Adipocyte (in vitro differentiated cells): ENCODE results near the gene SLAMF1.

Source experiments
- DNase-seq: peaks from one replicate; pipeline ENCODE4 v3.0.0-alpha.2; 2015; ENCODE audit warnings: low read depth
- H3K27me3 ChIP-seq: replicated peaks from 2 replicates; pipeline ENCODE4 v1.7.0; 2013; ENCODE audit warnings: mild to moderate bottlenecking, low read length, moderate library complexity; ENCODE audit not compliant: control insufficient read depth, insufficient read depth
- H3K36me3 ChIP-seq: 2 replicates; pipeline ENCODE4 v1.7.0; 2013; ENCODE audit warnings: low read length, mild to moderate bottlenecking, moderate library complexity; ENCODE audit not compliant: control insufficient read depth, insufficient read depth, severe bottlenecking
- H3K4me1 ChIP-seq: 2 replicates; pipeline ENCODE4 v1.7.0; 2013; ENCODE audit warnings: mild to moderate bottlenecking, low read length, moderate library complexity; ENCODE audit not compliant: control insufficient read depth, insufficient read depth
- H3K4me3 ChIP-seq: 2 replicates; pipeline ENCODE4 v1.7.0; 2013; ENCODE audit warnings: mild to moderate bottlenecking, low read length, moderate library complexity
- H3K9ac ChIP-seq: 2 replicates; pipeline ENCODE4 v1.7.0; 2013; ENCODE audit warnings: mild to moderate bottlenecking, low read length, moderate library complexity
- H3K9me3 ChIP-seq: 2 replicates; pipeline ENCODE4 v1.7.0; 2013; ENCODE audit warnings: mild to moderate bottlenecking, low read length, moderate library complexity; ENCODE audit not compliant: control insufficient read depth

SLAMF1 gene

DNA sequence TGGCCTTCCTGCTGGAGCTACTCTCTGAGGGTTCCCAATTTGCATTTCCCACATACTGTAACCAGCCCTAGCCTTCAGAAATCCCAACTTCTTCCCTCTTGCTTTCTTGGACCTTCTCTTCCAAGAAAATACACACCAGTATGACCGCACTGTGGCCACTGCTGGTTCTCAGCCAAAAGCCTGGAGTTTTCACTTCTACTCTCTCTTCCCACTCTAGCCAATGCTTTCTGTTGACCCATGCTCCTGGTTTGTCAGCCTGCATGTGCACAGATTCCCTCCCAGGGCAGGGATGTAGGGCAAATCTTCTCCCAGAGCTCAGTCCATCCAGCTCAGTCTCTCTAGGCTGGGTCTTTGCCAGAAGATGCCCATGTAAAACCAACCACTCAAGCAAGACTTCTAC is 664 bp downstream of the SLAMF1 start:
- Histone ChIP-seq H3K9me3 (no peaks in the 10 kb centered on the region), H3K4me1 (no peaks in the 10 kb centered on the region), H3K27me3 (peaks cover 8% of the 10 kb centered on the region), H3K9ac (no peak overlapping the region), H3K4me3 (no peak overlapping the region), H3K36me3 (no peaks in the 10 kb centered on the region)
- DNase-seq: no peak

DNA sequence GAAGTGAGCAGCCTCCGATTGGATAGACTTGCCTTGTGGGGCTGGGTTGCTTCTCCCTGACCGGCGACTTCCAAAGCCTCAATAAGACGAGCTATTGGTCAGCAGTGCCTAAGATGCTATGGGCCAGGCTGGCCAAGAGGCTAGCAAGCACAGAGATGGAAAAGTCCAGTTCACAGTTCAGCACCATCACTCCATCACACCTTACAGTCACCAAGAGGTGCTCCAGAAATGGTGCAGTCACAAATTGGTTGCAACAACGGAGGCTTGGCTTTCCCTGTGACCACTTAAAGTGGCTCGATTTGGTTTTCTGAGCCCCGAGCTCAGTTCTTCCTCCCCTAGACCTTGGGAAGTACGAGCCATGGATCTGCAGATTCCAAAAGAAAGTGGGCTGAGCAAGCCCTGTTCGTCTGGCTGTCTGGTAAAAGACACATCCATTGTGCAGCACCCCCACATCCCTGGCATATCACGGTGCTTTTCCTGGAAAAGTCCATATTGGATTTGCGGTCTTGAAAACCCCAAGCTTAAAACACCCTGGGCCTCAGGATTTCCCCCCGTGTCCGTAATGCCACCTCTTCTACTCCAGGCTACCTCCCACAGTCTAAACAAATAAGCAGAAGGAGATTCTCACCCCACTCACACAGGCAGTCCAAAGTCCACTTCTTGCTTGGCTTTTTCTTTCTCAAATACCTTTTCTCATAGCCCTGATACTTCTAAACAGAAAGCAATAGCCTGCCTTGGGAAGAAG is 1.3 kb downstream of the SLAMF1 start:
- Histone ChIP-seq H3K4me1 (no peaks in the 10 kb centered on the region), H3K9me3 (no peaks in the 10 kb centered on the region), H3K4me3 (no peak overlapping the region), H3K27me3 (peaks cover 7% of the 10 kb centered on the region), H3K9ac (no peak overlapping the region), H3K36me3 (no peaks in the 10 kb centered on the region)
- DNase-seq: no peak

DNA sequence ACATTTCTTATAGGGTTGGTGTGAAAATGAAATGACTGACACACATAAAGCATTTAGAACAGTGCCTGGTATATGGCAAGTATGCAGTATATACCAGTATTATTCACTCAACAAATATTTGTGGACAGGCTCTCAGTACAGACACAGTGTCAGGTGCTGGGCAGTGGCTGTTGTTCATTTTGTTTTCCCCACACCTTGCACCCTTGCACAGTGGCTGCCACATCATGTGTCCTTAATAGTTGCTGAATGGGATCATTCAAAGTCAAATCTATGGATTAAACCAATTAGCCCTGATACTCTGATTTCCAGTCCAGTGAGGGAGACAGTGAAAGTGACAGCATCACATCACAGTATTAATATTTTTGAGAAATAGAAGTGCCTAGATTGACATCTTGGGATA is 2.4 kb downstream of the SLAMF1 start:
- Histone ChIP-seq H3K27me3 (peaks cover 7% of the 10 kb centered on the region), H3K4me3 (no peak overlapping the region), H3K9ac (no peak overlapping the region)

GRCh38 chr1:160643138-160643537 is 3.7 kb downstream of the SLAMF1 start:
- Histone ChIP-seq H3K4me1 (no peaks in the 10 kb centered on the region), H3K4me3 (no peak overlapping the region), H3K9ac (no peak overlapping the region), H3K27me3 (peaks cover 10% of the 10 kb centered on the region), H3K36me3 (no peaks in the 10 kb centered on the region), H3K9me3 (no peaks in the 10 kb centered on the region)
- DNase-seq: no peak

More for the DNA sequence above, 2.4 kb downstream of the SLAMF1 start:
- DNase-seq: no peak
- Histone ChIP-seq H3K36me3 (no peaks in the 10 kb centered on the region), H3K4me1 (no peaks in the 10 kb centered on the region), H3K9me3 (no peaks in the 10 kb centered on the region)

DNA sequence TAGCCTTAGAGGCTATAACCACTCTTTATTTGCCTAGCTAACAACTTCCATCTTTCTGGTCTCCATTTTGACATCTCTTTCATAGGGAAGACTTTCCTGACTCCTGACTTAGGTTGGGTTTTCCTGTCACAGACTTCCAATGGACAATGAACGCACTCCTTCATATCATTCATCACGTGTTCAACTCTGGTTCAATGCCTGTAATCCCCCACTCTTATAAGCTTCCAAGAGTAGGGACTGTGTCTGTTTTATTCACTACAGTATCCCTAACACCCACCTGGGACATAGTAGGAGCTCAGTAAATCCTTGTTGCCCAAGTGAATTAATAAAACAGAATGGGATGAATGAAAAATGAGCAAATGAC is 4.6 kb downstream of the SLAMF1 start:
- H3K36me3 ChIP-seq: no peaks in the 10 kb centered on the region
- H3K27me3 ChIP-seq: peaks cover 10% of the 10 kb centered on the region
- no peak overlapping the region for H3K9ac ChIP-seq
- no peaks in the 10 kb centered on the region for H3K4me1 ChIP-seq
- no peak for DNase-seq
- H3K9me3 ChIP-seq: no peaks in the 10 kb centered on the region
- no peak overlapping the region for H3K4me3 ChIP-seq

- no peak overlapping the region for H3K4me3 ChIP-seq
- no peak for DNase-seq
- no peaks in the 10 kb centered on the region for H3K36me3 ChIP-seq
- no peaks in the 10 kb centered on the region for H3K9me3 ChIP-seq
- no peak overlapping the region for H3K9ac ChIP-seq
- peaks cover 10% of the 10 kb centered on the region for H3K27me3 ChIP-seq
- no peaks in the 10 kb centered on the region for H3K4me1 ChIP-seq
Measured at GRCh38 chr1:160641323-160642280, 5.2 kb downstream of the SLAMF1 start.

- no peak for DNase-seq
- no peaks in the 10 kb centered on the region for H3K9me3 ChIP-seq
- no peak overlapping the region for H3K4me3 ChIP-seq
- no peaks in the 10 kb centered on the region for H3K4me1 ChIP-seq
- H3K36me3 ChIP-seq: no peaks in the 10 kb centered on the region
- H3K9ac ChIP-seq: no peak overlapping the region
- H3K27me3 ChIP-seq: peaks cover 7% of the 10 kb centered on the region
Measured at GRCh38 chr1:160640359-160641123, 6.3 kb downstream of the SLAMF1 start.

GRCh38 chr1:160639652-160640051 is 7.2 kb downstream of the SLAMF1 start:
- Histone ChIP-seq H3K36me3 (no peaks in the 10 kb centered on the region), H3K27me3 (peaks cover 6% of the 10 kb centered on the region), H3K4me3 (no peak overlapping the region), H3K4me1 (no peaks in the 10 kb centered on the region), H3K9ac (no peak overlapping the region), H3K9me3 (no peaks in the 10 kb centered on the region)
- DNase-seq: no peak

DNA sequence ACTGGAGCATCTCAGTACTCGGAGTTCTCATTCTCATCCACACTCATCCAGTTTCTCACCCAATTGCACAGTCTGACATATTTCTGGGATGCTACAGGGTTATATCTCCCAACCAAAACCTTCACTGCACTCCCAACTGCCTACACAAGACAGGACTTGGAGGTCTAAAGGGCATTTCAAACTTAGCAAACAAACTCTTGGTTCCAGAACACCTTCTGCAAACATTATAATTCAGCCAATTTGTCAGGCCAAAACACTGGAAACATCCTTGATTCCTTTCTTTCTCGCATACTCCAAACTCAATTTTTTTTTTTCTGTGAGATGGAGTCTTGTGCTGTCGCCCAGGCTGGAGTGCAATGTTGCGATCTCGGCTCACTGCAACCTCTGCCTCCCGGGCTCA is 7.9 kb downstream of the SLAMF1 start:
- no peaks in the 10 kb centered on the region for H3K9me3 ChIP-seq
- H3K9ac ChIP-seq: no peak overlapping the region
- no peaks in the 10 kb centered on the region for H3K36me3 ChIP-seq
- H3K27me3 ChIP-seq: peaks cover 3% of the 10 kb centered on the region
- no peak overlapping the region for H3K4me3 ChIP-seq
- no peaks in the 10 kb centered on the region for H3K4me1 ChIP-seq
- DNase-seq: no peak

GRCh38 chr1:160638540-160638857 is 8.3 kb downstream of the SLAMF1 start:
- Histone ChIP-seq H3K9me3 (no peaks in the 10 kb centered on the region), H3K4me3 (no peak overlapping the region), H3K36me3 (no peaks in the 10 kb centered on the region), H3K4me1 (no peaks in the 10 kb centered on the region), H3K9ac (no peak overlapping the region), H3K27me3 (peaks cover 3% of the 10 kb centered on the region)
- no peak for DNase-seq
